BJ (cell line): ENCODE results near the gene CADM2. TPM values are rescaled to one million over a fixed set of nuclear protein-coding genes. Genes with fewer than 3 reads are reported as not detected.

Source experiments
- CTCF ChIA-PET: fragments of 350-600 bp; formaldehyde crosslinking; extraction: SDS; loops from one replicate; lab custom pipeline; 2021; ENCODE audit warnings: antibody characterized with exemption, inconsistent platforms; lab: Yijun Ruan, JAX
- POLR2A ChIA-PET: fragments of 300-600 bp; sonication (Branson Sonifier 250); formaldehyde crosslinking; extraction: SDS; loops from one replicate; lab custom pipeline; 2021; ENCODE audit warnings: antibody characterized with exemption; lab: Charles Lee
- DNase-seq: peaks from one replicate; pipeline ENCODE4 v3.0.0-alpha.2; 2011; ENCODE audit warnings: low read depth
- H3K27me3 ChIP-seq: 2 replicates; pipeline ENCODE4 v1.6.0; 2011; ENCODE audit warnings: low read length; ENCODE audit not compliant: control insufficient read depth, insufficient read depth
- H3K36me3 ChIP-seq: 2 replicates; pipeline ENCODE4 v1.5.1; 2011; ENCODE audit warnings: low read length; ENCODE audit not compliant: control insufficient read depth, insufficient read depth
- H3K4me3 ChIP-seq: 2 replicates; pipeline ENCODE4 v1.5.1; 2011; ENCODE audit warnings: low read depth, mild to moderate bottlenecking, control low read depth, low read length
- CTCF ChIP-seq: IDR thresholded peaks from 2 replicates; pipeline ENCODE4 v1.5.1; 2011; ENCODE audit warnings: low read depth, mild to moderate bottlenecking, control low read depth, inconsistent platforms, low read length, moderate library complexity; ENCODE audit not compliant: insufficient read depth
- polyA plus RNA-seq: library from polyadenylated mRNA; depleted of rRNA; stranded (reverse); fragments of >200 nt; gene quantifications from 2 replicates; pipeline ENCODE4 v1.2.3, GENCODE V29; 2011

CADM2 gene
- polyA plus RNA-seq, 1 experiment: not detected

- no peak overlapping the region for H3K4me3 ChIP-seq
- no peaks in the 10 kb centered on the region for H3K36me3 ChIP-seq
- TF ChIP-seq CTCF: no peak
- no peak for DNase-seq
- ChIA-PET POLR2A (no interaction called here), CTCF (no interaction called here)
- no peaks in the 10 kb centered on the region for H3K27me3 ChIP-seq
Measured at GRCh38 chr3:85316252-85316651, 357.5 kb downstream of the CADM2 start.

GRCh38 chr3:85321892-85322291 lies 363.1 kb downstream of the CADM2 start:
- H3K4me3 ChIP-seq: no peak overlapping the region
- CTCF ChIA-PET: no interaction called here
- no peak for TF ChIP-seq CTCF
- POLR2A ChIA-PET: no interaction called here
- no peaks in the 10 kb centered on the region for H3K36me3 ChIP-seq
- no peak for DNase-seq
- H3K27me3 ChIP-seq: no peaks in the 10 kb centered on the region

GRCh38 chr3:85330071-85330470 lies 371.3 kb downstream of the CADM2 start:
- DNase-seq: no peak
- no peak for TF ChIP-seq CTCF
- ChIA-PET CTCF (no interaction called here), POLR2A (no interaction called here)
- Histone ChIP-seq H3K27me3 (no peaks in the 10 kb centered on the region), H3K36me3 (no peaks in the 10 kb centered on the region), H3K4me3 (no peak overlapping the region)

GRCh38 chr3:85337895-85338294 lies 379.1 kb downstream of the CADM2 start:
- ChIA-PET POLR2A (no interaction called here), CTCF (no interaction called here)
- H3K4me3 ChIP-seq: no peak overlapping the region
- no peaks in the 10 kb centered on the region for H3K27me3 ChIP-seq
- DNase-seq: no peak
- no peak for TF ChIP-seq CTCF
- H3K36me3 ChIP-seq: no peaks in the 10 kb centered on the region

GRCh38 chr3:85342915-85343314 lies 384.1 kb downstream of the CADM2 start:
- DNase-seq: no peak
- ChIA-PET CTCF (no interaction called here), POLR2A (no interaction called here)
- Histone ChIP-seq H3K27me3 (no peaks in the 10 kb centered on the region), H3K36me3 (no peaks in the 10 kb centered on the region), H3K4me3 (no peak overlapping the region)
- TF ChIP-seq CTCF: no peak
